Upper lobe of left lung (tissue), 4 donors: Measurements from ENCODE around the gene MRPL2.

ENCODE experiments used
- CTCF ChIP-seq, 6 experiments: fragments of 450-650 bp in 4 of 6; fragments of 200-600 bp in 2 of 6; sonication (generic) in 2 of 6; IDR thresholded peaks; one replicate each; pipeline ENCODE4 v1.5.1; 2016 to 2019; ENCODE audit warnings: antibody characterized with exemption in 6 of 6
- EP300 ChIP-seq, 4 donors: sonication (generic); formaldehyde crosslinking; IDR thresholded peaks; one replicate each; pipeline ENCODE4 v1.5.1; 2017; ENCODE audit warnings: antibody characterized with exemption in 4 of 4, control low read depth in 2 of 4
- POLR2A ChIP-seq, 4 donors: fragments of 450-650 bp; IDR thresholded peaks; one replicate each; pipeline ENCODE4 v1.5.1; 2016 to 2017; ENCODE audit warnings: antibody characterized with exemption in 4 of 4, mild to moderate bottlenecking in 2 of 4

GRCh38 chr6:43053545-43054205, 5.6 kb downstream of the MRPL2 start, which contains the start of gene CUL7:
- peak in 2 of 6 experiments; percentile 5 to 12 for TF ChIP-seq CTCF (IDR thresholded peaks at IDR 0.05)
- TF ChIP-seq POLR2A (IDR thresholded peaks at IDR 0.05) = peak in 2 of 4 donors; percentile 47 to 89
- peak in 1 of 4 donors; percentile 37 for TF ChIP-seq EP300 (IDR thresholded peaks at IDR 0.05)
